Left ventricle myocardium superior (tissue), 1 donor: ENCODE data around the gene GPR137. TPM values are rescaled to one million over a fixed set of nuclear protein-coding genes. Genes with fewer than 3 reads are reported as not detected.
A peak's percentile ranks its signal among the peaks of the same experiment; 100 is the strongest.

Experiments
- ATAC-seq: fragments of 200-7000 bp; cut with Tn5 transposase; one replicate; pipeline ENCODE4 v1.9.1; 2020; ENCODE audit warnings: mild to moderate bottlenecking, moderate library complexity
- DNase-seq: peaks from one replicate; pipeline ENCODE4 v3.0.0-alpha.2; 2020
- intact Hi-C: fragments of 100-400 bp; cut with micrococcal nuclease; formaldehyde crosslinking; loops from one replicate; pipeline ENCODE4 v1.11.0; 2022
- total RNA-seq: library from RNA; stranded (reverse); fragmentation: NEBNext Ultra II Directional; extraction: Animal tissue kit (Norgen Biotek cat#: 25700); gene quantifications from one replicate; pipeline ENCODE4 v1.2.1, GENCODE V29; 2021
- donor health status: DM: no; HTN: yes; CAD: no; lungs with severe emphysema.

The GPR137 gene
- total RNA-seq, 1 donor from 2014 or later: 33.6 TPM

GRCh38 chr11:64330888-64331287 lies 45.2 kb downstream of the GPR137 start:
- intact Hi-C loops: no loop called here
- DNase-seq: no peak
- ATAC-seq: no peak

DNA sequence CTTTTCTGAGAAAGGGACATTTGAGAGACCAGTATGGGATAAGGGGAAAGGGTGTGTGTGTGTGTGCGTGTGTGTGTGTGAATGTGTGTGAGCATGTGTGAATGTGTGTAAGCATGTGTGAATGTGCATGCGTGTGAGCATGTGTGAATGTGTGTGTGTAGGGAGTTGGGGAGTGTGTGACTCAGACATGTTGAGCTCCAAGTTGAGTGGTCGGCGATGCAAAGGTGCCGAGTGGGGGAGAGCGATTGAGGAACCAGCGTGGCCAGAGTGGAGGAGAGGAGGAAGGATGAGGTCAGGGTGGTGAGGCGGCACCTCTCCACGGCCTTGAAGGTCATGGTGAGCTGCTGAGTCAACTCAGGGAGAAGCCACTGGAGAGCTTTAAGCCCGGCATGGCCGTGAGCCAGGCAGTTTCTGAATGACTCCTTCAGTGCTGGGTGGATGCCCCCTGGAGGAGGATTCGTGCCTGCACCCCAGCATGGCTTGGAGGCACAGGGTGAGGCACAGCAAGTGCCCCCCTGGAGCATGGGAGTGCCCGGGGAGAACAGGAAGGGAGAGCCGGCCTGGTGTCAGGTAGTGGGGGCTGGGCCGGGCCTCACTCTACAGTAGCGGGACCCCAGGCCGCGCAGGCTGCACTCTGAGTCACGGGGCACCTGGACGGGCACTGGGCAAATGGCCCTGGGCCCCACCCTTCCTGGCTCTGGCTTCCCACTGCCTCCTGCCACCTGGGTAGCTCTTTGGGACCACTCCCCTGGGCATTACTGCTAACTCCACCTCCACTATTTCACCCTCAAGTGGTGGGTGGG lies 46.1 kb downstream of the GPR137 start:
- intact Hi-C loops: no loop called here
- peak; percentile 82 for DNase-seq
- peak; percentile 69 for ATAC-seq

DNA sequence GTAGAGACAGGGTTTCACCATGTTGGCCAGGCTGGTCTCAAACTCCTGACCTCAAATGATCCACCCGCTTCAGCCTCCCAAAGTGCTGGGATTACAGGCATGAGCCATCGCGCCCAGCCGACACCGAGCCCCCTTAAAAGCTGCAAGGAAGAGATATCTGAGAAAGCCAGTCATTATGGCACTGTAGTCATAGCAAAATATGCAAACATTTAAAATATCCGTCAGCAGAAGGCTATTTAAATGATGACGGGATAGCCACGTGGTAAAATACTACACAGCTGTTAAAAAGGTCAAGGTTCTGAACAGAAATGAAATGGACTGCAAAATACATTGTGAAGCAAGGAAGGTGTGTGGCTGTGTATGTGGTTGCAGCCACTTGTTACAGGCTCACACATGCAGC lies 47.9 kb downstream of the GPR137 start:
- DNase-seq (no peak), ATAC-seq (no peak)
- intact Hi-C loops: no loop called here

DNA sequence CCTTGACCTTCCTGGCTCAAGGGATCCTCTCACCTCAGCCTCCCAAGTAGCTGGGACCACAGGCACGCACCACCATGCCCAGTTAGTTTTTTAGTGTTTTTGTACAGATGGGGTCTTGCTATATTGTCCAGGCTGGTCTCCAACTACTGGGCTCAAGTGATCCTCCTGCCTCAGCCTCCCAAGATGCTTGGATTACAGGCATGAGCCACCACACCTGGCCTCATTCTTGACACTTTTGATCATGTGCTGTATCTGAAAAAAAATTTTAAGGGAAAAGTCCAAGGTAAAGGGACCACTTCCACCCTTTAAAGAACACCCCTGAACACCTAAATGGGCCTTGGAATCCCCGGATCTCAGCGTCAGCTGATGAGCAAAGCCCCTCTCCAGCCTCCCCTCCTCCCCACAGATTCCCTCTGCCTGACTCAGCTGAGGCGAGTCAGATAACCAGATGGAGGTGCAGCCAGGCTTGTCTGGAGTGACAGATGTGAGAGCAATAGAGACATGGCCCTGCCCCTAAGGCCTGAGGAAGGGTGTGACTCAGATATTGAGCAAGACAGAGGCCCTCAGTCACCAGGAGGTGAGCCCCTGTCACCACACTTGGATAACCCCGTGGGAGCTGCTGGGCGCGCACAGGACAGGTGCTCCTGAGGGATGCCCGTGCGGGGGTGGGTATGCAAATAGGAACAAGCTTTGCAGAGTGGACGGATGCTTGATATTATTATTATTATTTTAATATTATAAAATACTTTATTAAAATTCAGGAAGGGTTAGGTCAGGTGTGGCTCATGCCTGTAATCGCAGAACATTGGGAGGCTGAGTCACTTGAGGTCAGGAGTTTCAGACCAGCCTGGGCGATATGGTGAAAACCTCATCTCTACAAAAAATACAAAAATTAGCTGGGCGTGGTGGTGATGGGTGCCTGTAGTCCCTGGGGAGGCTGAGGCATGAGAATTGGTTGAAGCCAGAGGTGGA lies 49.4 kb downstream of the GPR137 start:
- peak; percentile 74 for ATAC-seq
- peak; percentile 26 for DNase-seq
- intact Hi-C loops: no loop called here

DNA sequence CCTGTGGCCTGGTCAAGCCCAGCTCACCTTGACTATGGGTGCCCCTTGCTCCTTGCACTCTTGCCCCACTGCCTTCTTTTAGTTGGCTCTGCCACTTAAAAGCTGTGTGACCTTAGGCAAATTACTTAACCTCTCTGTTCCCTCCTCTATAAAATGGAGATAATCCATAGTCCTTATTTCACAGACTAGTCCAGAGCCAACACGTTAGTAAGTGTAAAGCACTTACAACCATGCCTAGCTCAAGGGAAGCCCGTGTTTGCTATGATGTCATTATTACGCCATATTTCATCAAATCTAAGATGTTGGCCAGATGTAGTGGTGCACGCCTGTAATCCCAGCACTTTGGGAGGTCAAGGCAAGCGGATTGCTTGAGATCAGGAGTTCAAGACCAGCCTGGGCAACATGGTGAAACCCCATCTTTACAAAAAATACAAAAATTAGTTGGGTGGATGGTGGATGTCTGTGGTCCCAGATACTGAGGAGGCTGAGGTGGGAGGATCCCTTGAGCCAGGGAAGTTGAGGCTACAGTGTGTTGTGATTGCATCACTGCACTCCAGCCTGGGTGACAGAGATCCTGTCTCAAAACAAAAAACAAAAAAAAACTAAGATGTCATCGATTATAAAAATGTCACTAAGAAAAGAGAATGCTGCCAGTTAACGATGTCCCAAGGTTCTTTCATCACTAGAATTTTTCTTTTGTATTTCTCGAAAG lies 52.0 kb downstream of the GPR137 start:
- DNase-seq: no peak

DNA sequence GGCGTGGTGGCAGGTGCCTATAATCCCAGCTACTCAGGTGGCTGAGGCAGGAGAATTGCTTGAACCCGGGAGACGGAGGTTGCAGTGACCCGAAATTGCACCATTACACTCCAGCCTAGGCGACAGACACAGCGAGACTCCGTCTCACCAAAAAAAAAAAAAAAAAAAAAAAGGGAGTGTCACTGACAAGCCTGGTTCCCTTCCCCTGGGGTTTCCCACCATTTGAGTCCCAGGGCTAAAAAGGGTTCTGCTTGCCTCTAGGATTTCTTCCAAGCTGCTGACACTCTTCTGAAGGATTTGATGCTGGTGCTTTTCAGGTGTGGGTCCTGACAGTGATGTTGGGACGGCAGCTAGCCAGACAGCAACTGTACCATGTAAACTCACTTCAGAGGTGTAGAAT lies 53.1 kb downstream of the GPR137 start:
- DNase-seq: no peak
- intact Hi-C loops: no loop called here
- ATAC-seq: no peak

More for the DNA sequence above, 52.0 kb downstream of the GPR137 start:
- no peak for ATAC-seq
- intact Hi-C loops: no loop called here

Other genes with a start within 250 kb of the GPR137 start
- gene FLRT1, start 249.9 kb upstream of the GPR137 start, total RNA-seq: 0.45 TPM
- 139 TPM for gene MACROD1, start 119.7 kb upstream of the GPR137 start, total RNA-seq
- 127 TPM for gene STIP1, start 99.7 kb upstream of the GPR137 start, total RNA-seq
- 6.9 TPM for gene FERMT3, start 79.1 kb upstream of the GPR137 start, total RNA-seq
- 84.9 TPM for gene TRPT1, start 59.7 kb upstream of the GPR137 start, total RNA-seq
- gene NUDT22, start 59.6 kb upstream of the GPR137 start, total RNA-seq: 73.9 TPM
- 59.1 TPM for gene DNAJC4, start 55.3 kb upstream of the GPR137 start, total RNA-seq
- 305 TPM for gene VEGFB, start 51.3 kb upstream of the GPR137 start, total RNA-seq
- 50.0 TPM for gene FKBP2, start 44.8 kb upstream of the GPR137 start, total RNA-seq
- 132 TPM for gene PPP1R14B, start 38.9 kb upstream of the GPR137 start, total RNA-seq
- gene PLCB3, start 34.3 kb upstream of the GPR137 start, total RNA-seq: 12.0 TPM
- gene BAD, start 1.2 kb upstream of the GPR137 start, total RNA-seq: 98.7 TPM
- not detected for gene KCNK4, start 5.5 kb downstream of the GPR137 start, total RNA-seq
- gene CATSPERZ, start 14.5 kb downstream of the GPR137 start, total RNA-seq: not detected
- gene ESRRA, start 19.7 kb downstream of the GPR137 start, total RNA-seq: 256 TPM
- gene TRMT112, start 31.7 kb downstream of the GPR137 start, total RNA-seq: 83.4 TPM
- 362 TPM for gene PRDX5, start 32.3 kb downstream of the GPR137 start, total RNA-seq
- 7.2 TPM for gene CCDC88B, start 54.4 kb downstream of the GPR137 start, total RNA-seq
- 15.1 TPM for gene RPS6KA4, start 73.3 kb downstream of the GPR137 start, total RNA-seq